Suprapubic skin (tissue), 4 donors: Measurements from ENCODE around the gene NPAS1. TPM values are rescaled to one million over a fixed set of nuclear protein-coding genes. Genes with fewer than 3 reads are reported as not detected.
"Not testable (repeated sequence)": the region's sequence is repeated elsewhere in the genome, so short reads cannot be mapped to it uniquely, and the experiment has no call there.

Experiments
- DNase-seq, 2 donors: peaks; one replicate each; pipeline ENCODE4 v3.0.0-alpha.2; 2019; ENCODE audit warnings: low spot score in 2 of 2
- H3K27ac ChIP-seq: fragments of 200-600 bp; sonication (generic); one replicate; pipeline ENCODE4 v1.5.1; 2019
- H3K27me3 ChIP-seq: fragments of 200-600 bp; sonication (generic); one replicate; pipeline ENCODE4 v1.5.1; 2019
- H3K36me3 ChIP-seq: fragments of 200-600 bp; sonication (generic); one replicate; pipeline ENCODE4 v1.5.1; 2019
- H3K4me1 ChIP-seq: fragments of 200-600 bp; sonication (generic); one replicate; pipeline ENCODE4 v1.5.1; 2019
- H3K4me3 ChIP-seq: fragments of 200-600 bp; sonication (generic); one replicate; pipeline ENCODE4 v1.5.1; 2019; ENCODE audit warnings: mild to moderate bottlenecking
- H3K9me3 ChIP-seq: fragments of 200-600 bp; sonication (generic); one replicate; pipeline ENCODE4 v1.5.1; 2019
- EP300 ChIP-seq: sonication (generic); formaldehyde crosslinking; IDR thresholded peaks from one replicate; pipeline ENCODE4 v1.6.1; 2017; ENCODE audit warnings: antibody characterized with exemption
- POLR2A ChIP-seq, 2 donors: fragments of 450-650 bp; IDR thresholded peaks; one replicate each; pipeline ENCODE4 v1.6.1; 2017; ENCODE audit warnings: antibody characterized with exemption in 2 of 2, mild to moderate bottlenecking in 2 of 2, moderate library complexity in 2 of 2
- POLR2AphosphoS5 ChIP-seq, 3 donors: sonication (generic); formaldehyde crosslinking; IDR thresholded peaks; one replicate each; pipeline ENCODE4 v1.6.1; 2017; ENCODE audit warnings: antibody characterized with exemption in 3 of 3
- WGBS: methylation state at CpG from one replicate; pipeline ENCODE4 v1.1.5; 2018; 5-methylcytosine and 5-hydroxymethylcytosine counted together
- total RNA-seq, 4 donors: library from RNA; depleted of rRNA; stranded (reverse); fragments of >200 nt; gene quantifications; one replicate each; pipeline ENCODE4 v1.1.0, GENCODE V29; 2016
- TF ChIP-seq, protein P1 (sequence below), 2 donors: fragments of 200-600 bp in 1 of 2; fragments of 450-650 bp in 1 of 2; sonication (generic) in 1 of 2; IDR thresholded peaks; one replicate each; pipeline ENCODE4 v1.5.1; 2016 to 2019; ENCODE audit warnings: antibody characterized with exemption in 2 of 2, mild to moderate bottlenecking in 1 of 2, moderate library complexity in 1 of 2

The NPAS1 gene
- total RNA-seq, 4 donors from 2014 or later = 4.7 to 6.8 (median 5.5) TPM

DNA sequence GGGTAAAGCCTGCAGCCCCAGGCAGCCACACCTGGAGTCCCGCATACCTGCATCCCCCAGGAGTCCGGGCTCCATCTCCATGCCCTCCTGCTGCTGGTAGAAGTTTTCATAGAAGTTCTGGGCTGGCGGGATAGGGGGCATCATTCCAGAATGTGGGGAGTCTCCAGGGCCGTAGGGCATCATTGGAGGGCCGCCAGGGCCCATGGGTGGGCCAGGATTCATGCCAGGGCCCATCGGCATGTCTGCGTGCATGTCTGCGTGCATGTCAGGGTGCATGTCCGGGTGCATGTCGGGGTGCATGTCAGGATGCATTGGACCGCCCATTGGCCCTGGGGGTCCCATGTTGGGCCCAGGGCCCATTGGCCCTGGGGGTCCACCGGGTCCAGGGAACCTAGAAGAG, 52.1 kb downstream of the NPAS1 start:
- Histone ChIP-seq H3K4me1 (no peaks in the 10 kb centered on the region), H3K9me3 (no peaks in the 10 kb centered on the region), H3K4me3 (no peak overlapping the region), H3K27me3 (no peaks in the 10 kb centered on the region), H3K36me3 (peaks cover 77% of the 10 kb centered on the region), H3K27ac (no peak overlapping the region)
- WGBS = 67% methylated on average over 3 of the region's 12 CpGs
- TF ChIP-seq, protein P1, sequence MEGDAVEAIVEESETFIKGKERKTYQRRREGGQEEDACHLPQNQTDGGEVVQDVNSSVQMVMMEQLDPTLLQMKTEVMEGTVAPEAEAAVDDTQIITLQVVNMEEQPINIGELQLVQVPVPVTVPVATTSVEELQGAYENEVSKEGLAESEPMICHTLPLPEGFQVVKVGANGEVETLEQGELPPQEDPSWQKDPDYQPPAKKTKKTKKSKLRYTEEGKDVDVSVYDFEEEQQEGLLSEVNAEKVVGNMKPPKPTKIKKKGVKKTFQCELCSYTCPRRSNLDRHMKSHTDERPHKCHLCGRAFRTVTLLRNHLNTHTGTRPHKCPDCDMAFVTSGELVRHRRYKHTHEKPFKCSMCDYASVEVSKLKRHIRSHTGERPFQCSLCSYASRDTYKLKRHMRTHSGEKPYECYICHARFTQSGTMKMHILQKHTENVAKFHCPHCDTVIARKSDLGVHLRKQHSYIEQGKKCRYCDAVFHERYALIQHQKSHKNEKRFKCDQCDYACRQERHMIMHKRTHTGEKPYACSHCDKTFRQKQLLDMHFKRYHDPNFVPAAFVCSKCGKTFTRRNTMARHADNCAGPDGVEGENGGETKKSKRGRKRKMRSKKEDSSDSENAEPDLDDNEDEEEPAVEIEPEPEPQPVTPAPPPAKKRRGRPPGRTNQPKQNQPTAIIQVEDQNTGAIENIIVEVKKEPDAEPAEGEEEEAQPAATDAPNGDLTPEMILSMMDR (IDR thresholded peaks at IDR 0.05) = no peak
- TF ChIP-seq EP300 (no peak), POLR2AphosphoS5 (IDR thresholded peaks at IDR 0.05) (no peak), POLR2A (IDR thresholded peaks at IDR 0.05) (no peak)
- DNase-seq = no peak

DNA sequence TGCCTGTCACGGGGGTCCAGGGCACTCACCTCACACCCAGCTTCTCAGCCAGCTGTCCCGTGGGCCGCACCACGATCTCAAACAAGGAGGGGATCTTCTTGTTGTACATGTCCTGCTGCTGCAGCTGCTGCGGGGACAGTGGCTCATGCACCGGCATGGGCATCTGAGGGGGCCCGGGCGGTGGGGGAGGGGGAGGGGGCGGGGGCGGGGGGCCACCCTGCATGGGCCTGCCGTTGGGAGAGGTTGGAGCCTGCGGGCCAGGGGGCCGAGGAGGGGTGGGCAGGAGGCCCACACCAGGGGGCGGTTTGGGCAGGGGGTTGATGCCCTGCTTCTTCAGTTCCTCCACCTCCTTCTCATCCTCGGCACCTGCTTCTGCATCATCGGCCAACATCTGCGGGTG, 52.7 kb downstream of the NPAS1 start:
- Histone ChIP-seq H3K4me3 (no peak overlapping the region), H3K4me1 (no peaks in the 10 kb centered on the region), H3K36me3 (peaks cover 77% of the 10 kb centered on the region), H3K27me3 (no peaks in the 10 kb centered on the region), H3K27ac (no peak overlapping the region), H3K9me3 (no peaks in the 10 kb centered on the region)
- TF ChIP-seq POLR2AphosphoS5 (IDR thresholded peaks at IDR 0.05) (no peak), POLR2A (IDR thresholded peaks at IDR 0.05) (no peak), EP300 (no peak)
- TF ChIP-seq, protein P1 (IDR thresholded peaks at IDR 0.05) = no peak
- WGBS = 86% methylated on average over 8 of the region's 17 CpGs
- DNase-seq = no peak

DNA sequence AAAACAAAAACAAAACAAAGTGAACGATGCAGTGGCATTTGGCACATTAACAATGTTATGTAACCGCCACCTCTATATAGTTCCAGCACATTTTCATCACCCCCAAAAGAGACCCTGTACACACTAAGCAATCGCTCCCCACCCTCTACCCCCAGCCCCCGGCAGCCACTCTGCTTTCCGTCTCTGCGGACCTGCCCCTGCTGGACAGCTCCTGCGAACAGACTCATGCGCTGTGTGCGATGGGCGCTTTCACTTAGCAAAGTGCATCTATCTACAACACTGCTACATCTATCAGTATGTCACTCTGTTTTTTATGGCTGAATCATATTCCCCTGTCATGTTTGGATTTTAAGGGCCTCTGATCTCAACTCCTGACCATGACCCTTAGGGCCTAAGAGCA, 53.9 kb downstream of the NPAS1 start:
- H3K27ac ChIP-seq = no peak overlapping the region
- no peaks in the 10 kb centered on the region for H3K27me3 ChIP-seq
- WGBS = 93% methylated on average over 10 of the region's 10 CpGs
- no peaks in the 10 kb centered on the region for H3K4me1 ChIP-seq
- no peaks in the 10 kb centered on the region for H3K9me3 ChIP-seq
- no peak overlapping the region for H3K4me3 ChIP-seq
- TF ChIP-seq EP300 (no peak), POLR2AphosphoS5 (IDR thresholded peaks at IDR 0.05) (no peak), POLR2A (IDR thresholded peaks at IDR 0.05) (no peak)
- TF ChIP-seq, protein P1 (IDR thresholded peaks at IDR 0.05) = no peak
- DNase-seq = no peak
- peaks cover 72% of the 10 kb centered on the region for H3K36me3 ChIP-seq

DNA sequence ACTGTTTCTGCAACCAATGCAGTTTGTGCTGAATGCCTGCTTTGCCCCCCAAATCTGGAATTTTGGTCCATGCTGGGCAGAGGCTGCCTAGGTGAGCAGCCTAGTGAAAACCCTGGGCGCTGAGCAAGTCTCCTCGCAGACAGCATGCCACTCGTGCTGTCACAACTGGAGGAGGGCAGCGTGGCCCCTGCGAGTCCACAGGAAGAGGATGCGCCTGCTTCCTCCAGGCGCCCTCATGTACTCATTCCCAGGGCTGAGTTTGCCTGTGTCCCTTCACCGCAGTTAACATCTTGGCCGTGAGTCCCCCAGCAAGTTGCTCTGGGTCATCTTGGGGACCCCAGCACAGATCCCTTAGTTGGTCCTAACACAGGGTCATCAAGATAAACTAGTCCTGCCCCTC, 55.0 kb downstream of the NPAS1 start:
- no peak for TF ChIP-seq EP300
- TF ChIP-seq, protein P1 (IDR thresholded peaks at IDR 0.05) = no peak
- no peak for TF ChIP-seq POLR2A (IDR thresholded peaks at IDR 0.05)
- TF ChIP-seq POLR2AphosphoS5 (IDR thresholded peaks at IDR 0.05) = no peak
- Histone ChIP-seq H3K4me3 (no peak overlapping the region), H3K4me1 (peaks cover 2% of the 10 kb centered on the region), H3K27me3 (no peaks in the 10 kb centered on the region), H3K27ac (no peak overlapping the region), H3K36me3 (peaks cover 65% of the 10 kb centered on the region), H3K9me3 (no peaks in the 10 kb centered on the region)
- WGBS = 73% methylated on average over 2 of the region's 9 CpGs
- DNase-seq = no peak

DNA sequence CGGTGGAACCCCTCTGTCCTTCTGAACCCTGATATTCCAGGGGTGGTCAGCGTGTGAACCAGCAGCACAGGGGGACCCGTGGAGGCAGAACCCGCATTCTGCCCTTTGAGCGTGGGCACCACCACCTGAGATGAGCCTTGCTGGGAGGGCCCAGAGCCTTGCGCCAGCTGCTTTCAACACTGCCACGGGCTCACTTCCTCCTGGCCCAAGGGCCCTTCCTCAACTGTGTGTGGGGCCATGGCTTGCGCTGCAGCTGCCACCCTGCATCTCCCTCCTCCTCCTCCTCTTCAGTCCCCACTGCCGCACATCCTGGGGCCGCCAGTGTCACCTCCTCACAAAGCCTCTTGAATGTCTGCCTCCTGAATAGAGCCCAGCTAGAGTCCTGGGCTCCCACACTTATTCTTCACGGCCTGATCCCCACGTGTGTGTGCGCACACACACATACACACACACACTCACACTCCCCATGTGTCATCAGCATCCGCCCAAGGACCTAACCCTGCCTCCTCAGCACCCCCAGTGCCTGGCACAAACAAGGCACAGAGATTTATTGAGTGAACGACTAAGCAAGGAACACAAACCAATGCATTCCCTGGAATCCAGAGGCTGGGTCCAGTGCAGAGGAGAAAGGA, 55.7 kb downstream of the NPAS1 start:
- WGBS = 86% methylated on average over 14 of the region's 15 CpGs
- Histone ChIP-seq H3K9me3 (no peaks in the 10 kb centered on the region), H3K4me3 (no peak overlapping the region), H3K27me3 (no peaks in the 10 kb centered on the region), H3K4me1 (peaks cover 5% of the 10 kb centered on the region), H3K27ac (no peak overlapping the region), H3K36me3 (peaks cover 64% of the 10 kb centered on the region)
- TF ChIP-seq POLR2AphosphoS5 (IDR thresholded peaks at IDR 0.05) = no peak
- DNase-seq = no peak

DNA sequence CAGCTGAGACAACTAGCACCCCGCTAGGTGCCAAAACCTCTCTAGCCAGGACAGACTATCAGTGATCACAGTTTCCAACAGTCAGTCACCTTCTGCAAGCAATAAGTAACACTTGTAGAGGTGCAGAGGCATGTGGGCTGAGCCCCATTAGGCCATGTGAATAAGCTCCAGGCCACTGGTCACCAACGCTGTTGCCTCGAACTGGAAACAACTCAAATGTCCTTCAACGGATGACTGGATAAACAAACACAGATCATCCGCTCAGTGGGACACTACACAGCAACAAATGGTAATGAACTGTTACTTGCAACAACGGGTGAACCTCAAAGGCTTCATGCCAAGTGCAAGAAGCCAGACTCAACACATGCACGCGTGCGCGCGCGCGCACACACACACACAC, 56.3 kb downstream of the NPAS1 start:
- no peak for DNase-seq
- Histone ChIP-seq H3K9me3 (no peaks in the 10 kb centered on the region), H3K27me3 (no peaks in the 10 kb centered on the region), H3K4me3 (no peak overlapping the region), H3K27ac (no peak overlapping the region), H3K4me1 (peaks cover 5% of the 10 kb centered on the region), H3K36me3 (peaks cover 63% of the 10 kb centered on the region)
- 89% methylated on average over 8 of the region's 13 CpGs for WGBS
- TF ChIP-seq, protein P1 (IDR thresholded peaks at IDR 0.05) = no peak
- TF ChIP-seq POLR2AphosphoS5 (IDR thresholded peaks at IDR 0.05) (no peak), POLR2A (IDR thresholded peaks at IDR 0.05) (no peak), EP300 (no peak)

DNA sequence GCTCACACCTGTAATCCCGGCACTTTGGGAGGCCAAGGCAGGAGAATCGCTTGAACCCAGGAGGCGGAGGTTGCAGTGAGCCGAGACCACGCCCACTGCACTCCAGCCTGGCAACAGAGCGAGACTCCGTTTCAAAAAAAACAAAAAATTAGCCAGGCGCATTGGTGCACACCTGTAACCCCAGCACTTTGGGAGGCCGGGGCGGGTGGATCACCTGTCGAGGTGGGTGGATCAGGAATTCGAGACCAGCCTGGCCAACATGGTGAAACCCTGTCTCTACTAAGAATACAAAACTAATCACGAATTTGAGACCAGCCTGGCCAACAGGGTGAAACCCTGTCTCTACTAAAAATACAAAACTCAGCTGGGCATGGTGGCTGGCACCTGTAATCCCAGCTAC, 58.7 kb downstream of the NPAS1 start:
- not testable (repeated sequence) for H3K27me3 ChIP-seq, DNase-seq, H3K4me1 ChIP-seq, H3K27ac ChIP-seq, H3K9me3 ChIP-seq, H3K4me3 ChIP-seq
- WGBS = 91% methylated on average over 13 of the region's 13 CpGs
- peaks cover 70% of the 10 kb centered on the region for H3K36me3 ChIP-seq
